HG03520 (cell line): ENCODE data around the gene TPT1.
"Not testable (repeated sequence)": the region's sequence is repeated elsewhere in the genome, so short reads cannot be mapped to it uniquely, and the experiment has no call there.

Experiments used
- ATAC-seq: cut with Tn5 transposase; IDR thresholded peaks from one replicate; pipeline ENCODE4 v1.9.1; 2021; ENCODE audit warnings: mild to moderate bottlenecking, moderate library complexity; ENCODE audit not compliant: unreplicated experiment

The TPT1 gene

DNA sequence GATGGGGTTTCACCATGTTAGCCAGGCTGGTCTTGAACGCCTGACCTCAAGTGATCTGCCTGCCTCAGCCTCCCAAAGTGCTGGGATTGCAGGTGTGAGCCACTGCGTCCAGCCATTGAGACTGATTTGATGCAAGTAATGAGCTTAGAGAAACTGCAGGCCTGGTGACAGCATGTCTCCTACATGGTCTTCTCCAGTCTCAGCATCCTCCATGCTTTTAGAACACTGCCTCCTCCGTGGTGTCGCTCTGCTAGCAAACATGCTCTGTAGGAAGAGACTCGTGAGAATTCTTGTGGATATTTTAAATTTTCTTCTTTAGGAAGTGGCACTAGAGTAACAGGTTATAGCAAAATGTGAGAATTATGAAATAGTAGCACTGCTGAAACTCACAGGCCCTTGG is 37.1 kb downstream of the TPT1 start:
- ATAC-seq = no peak

DNA sequence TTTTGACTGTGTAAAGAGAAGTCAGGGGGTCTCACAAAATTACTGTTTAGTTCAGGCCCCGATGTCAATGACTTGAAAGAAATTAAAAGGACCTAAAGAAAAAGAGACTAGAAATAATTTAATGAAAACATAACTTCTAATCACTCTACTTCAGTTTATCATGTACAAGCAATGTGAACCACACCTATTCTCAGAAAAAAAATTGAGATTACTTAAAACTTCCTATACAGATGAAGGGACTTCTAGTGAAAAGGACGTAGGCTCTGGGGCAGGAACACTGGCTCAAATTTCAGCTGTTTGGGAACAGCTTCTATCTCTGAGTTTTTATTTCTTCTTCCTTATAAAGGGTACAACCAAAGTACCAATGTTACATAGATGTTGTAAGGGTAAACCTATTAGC is 38.0 kb downstream of the TPT1 start:
- no peak for ATAC-seq

DNA sequence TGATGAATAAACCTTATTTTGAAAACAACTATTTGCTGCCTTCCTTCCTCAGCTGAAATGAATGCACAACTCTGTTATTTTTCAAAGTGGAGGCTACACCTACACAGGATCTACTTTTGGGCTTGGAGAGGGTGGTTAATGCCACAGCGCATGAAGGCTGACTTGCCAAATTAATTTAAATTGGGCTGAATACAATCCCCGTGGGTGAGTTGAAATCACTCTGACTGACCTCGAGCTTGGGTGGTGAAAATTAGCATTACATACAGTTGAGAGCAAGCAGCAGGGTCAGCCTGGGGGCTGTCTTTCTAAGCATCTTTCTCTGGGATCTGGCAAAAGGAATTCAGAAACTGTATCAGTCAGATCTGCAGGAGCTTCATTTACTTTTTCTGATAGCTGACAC is 38.5 kb downstream of the TPT1 start:
- ATAC-seq = no peak

DNA sequence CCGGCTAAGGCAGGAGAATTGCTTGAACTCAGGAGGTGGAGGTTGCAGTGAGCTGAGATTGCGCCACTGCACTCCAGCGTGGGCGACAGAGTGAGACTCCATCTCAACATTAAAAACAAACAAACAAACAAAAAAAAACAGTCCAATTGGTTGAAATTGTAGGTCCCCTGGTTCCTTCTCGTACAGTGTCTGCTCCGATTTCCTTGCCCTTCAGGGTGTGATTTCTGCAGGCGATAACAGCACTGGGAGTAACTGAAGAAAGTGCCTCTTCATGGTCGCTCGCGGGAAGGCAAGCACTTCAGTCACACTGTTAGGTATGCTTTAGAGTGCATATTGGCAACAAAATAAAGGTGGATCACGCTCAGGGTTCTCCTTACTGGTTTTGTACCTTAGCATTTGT is 39.7 kb downstream of the TPT1 start:
- ATAC-seq = no peak

DNA sequence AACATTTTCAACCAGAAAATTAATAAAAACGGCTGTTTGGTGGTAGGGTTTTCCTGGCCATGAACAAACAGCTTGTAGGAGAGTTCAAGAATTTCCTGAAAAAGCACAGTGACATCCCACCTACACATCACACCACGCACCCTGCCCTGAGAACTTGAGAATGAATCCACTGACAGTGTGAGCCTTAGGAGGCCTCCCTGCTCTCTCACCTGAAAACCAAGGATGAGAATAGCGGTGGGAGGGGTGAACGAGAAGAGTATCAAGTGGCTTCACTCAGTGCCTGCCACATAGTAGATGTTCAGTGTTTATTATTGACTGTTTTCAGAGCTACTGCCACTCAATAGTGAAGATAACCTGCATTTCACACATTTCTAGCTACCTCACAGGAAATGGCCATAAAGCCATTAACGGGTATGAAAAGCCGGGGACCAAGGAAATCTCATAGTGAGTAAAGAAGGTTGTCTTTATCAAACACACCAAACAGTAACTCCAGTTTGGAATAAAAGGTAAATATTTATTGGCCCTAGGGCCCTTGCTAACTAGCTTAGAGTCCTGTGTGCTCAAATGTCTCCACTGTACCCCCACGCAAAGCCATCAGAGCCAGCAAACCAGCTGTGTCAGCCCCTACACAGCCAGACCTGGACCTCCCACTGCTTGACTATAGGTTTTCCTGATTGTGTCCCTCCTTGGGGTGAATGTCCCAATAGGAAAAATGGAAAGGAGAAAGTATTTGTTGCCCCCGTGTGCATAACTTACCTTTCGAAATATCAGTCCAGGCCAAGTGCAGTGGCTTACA is 40.6 kb downstream of the TPT1 start:
- no peak for ATAC-seq

DNA sequence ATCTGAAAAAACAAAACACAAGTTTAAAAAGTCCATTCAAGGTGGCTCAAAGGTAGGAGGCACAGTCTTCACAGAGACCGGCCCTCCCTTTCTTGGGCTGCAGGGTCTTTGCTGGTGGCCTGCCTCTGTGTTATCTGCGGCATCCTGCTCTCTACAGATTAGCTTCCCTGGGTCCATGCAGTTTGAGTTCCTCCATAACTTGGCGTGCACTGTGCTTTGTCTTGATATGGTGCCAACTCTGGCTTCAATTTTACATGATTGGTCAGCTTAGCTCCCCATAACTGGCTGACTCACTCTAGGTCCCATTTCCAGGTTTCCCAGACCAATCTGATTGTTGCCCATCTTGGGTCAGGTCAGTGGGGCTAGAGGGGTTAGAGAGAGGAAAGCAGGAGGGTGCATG is 41.8 kb downstream of the TPT1 start:
- no peak for ATAC-seq

DNA sequence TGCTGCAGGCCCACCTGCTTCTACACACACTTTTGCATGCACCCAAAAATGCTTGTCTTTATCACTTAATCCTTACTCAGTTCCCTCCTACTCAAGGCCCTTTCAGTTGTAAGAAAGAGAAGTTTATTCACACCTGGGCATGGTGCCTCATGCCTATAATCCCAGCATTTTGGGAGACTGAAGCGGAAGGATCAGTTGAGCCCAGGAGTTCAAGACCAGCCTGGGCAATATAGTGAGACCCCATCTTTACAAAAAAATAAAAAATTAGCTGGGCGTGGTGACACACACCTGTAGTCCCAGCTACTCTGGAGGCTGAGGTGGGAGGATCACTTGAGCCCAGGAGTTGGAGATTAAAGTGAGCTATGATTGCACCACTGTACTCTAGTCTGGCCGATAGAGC is 42.4 kb downstream of the TPT1 start:
- not testable (repeated sequence) for ATAC-seq

DNA sequence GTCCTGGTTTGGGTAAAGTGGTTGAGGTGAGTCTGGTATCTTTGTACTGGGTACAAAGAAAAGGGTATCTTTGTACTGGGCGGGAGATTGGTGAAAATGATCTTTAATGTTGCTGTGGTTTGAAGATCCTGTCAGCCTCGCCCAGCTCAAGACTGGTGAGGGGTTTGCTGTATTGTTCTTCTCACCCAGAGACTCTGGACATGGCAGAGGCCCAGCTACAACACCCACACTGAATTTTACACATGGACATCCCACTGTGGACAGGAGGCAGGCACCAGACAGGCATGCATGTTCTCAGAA is 42.8 kb downstream of the TPT1 start:
- ATAC-seq = no peak

DNA sequence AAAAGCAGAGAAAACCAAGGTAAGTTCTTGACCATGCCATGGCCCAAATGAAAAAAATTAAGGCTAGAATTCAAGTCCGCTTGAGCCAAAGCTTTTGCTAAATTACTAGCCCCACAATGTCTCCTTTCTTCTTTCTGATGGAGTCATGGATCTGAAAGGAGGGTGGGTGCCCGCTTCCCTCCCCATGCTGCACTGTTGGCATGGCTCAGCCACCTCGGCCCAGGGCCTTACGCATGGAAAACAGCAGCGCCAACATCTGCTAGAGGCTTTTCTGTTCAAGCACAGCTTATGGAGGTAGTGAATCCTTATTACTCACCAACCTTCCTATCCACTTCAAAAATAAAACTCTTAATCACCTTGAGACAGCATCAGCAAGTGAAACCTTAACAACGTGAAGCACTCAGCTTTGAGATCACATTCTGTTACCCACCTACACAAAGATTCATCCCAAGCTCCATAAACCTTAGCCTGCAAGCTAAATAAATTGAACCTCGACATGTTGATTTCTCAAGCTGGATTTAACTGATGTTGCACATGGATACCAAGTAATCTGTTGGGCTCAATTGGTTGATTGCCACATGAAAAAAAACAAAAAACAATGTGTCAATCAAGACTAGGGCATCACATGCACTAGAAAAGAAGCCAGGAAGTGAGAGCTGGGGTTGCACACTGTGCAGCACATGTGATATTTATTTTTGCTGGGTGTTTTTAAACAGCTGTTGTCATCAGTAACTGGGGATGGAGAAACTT is 43.4 kb downstream of the TPT1 start:
- no peak for ATAC-seq

DNA sequence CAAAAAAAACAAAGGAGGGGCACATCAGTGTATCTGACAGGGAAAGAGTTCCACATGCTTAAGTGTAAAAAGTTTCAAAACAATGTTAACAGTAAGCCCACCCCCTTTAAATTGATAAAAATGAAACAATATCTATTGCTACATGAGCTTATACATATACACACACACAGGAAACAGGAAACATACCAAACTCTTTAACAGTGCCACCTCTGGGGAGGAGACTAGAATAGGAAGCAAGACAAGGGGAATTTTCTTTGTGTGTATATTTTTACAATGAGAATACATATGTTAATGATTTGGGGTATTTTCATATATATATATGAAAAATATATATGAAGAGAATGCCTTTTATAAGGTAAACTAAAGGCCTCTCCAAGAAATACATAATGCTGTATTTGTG is 44.7 kb downstream of the TPT1 start:
- ATAC-seq = no peak

DNA sequence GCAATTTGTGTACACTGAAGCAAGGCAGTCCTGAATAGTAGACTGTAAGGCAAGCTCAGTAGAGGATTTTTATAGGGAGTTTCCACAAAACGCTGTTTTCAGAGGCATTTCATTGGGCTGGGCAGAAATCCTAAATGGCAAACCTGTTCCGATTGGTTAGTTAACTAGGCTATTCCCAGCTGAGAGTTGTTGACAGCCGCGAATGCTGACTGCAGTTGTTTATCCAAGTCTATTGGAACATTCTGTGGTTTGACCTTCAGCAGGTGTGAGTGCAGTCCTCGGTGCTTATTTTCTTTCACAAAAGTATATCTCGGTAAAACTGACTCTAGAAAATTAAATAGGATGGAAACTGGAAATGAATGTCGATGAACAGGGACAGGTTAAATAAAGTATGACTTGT is 45.4 kb downstream of the TPT1 start:
- no peak for ATAC-seq

DNA sequence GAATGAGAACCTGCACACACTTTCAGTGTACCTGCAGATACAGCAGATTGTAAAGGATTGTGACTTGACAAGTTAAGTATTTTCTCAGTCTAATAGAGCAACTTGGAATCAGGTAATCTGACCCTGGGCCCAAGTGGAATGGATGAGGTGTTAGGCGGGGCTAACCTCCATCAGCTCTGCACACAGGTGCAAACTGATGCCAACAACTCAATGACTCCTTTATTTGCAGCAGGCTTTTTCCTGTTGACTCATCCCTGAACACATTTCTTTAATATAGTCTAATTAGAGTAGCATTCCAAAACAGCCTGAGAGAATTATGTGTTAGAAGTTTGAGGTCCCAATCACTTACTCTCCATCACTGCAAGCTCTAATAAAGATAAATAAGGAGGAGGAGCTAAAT is 48.8 kb downstream of the TPT1 start:
- ATAC-seq = no peak

DNA sequence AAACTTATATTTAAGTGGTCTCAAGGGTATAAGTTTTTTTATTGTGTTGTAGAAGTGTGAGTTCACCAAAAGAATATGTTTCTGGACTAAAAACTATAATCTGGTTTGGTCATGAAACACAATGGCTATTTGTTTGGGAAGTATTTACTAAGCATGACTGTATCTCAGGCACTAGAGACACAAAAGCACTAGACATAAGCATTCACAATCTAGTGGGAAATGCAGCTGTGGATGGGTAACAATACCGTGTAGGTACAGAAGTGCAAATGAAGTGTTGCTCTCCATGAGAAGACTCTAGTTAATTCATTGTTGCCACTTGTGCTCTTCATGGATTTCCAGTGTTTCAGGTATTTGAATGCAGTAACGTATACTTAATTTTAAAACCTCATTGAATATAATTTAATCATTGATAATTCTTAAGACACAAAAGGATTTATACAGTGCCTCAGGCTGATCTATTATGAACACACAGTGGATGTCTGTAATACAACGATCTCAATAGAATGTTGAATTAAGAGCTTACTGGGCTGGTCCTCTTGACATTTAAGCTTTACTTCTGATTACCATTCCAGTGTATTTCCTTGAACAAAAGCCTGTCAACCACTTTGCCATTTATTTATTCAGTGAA is 50.9 kb downstream of the TPT1 start:
- no peak for ATAC-seq
